Smooth muscle cell (in vitro differentiated cells): ENCODE data around the gene CENPC. TPM values are rescaled to one million over a fixed set of nuclear protein-coding genes. Genes with fewer than 3 reads are reported as not detected.

Experiments used
- DNase-seq: peaks from one replicate; lab custom pipeline; 2025; ENCODE audit not compliant: unreplicated experiment; lab: John Stamatoyannopoulos, UW
- H2AFZ ChIP-seq: fragments of 200-600 bp; sonication (generic); 2 replicates; pipeline ENCODE4 v1.6.0; 2016; ENCODE audit warnings: antibody characterized with exemption, low read depth, mild to moderate bottlenecking
- H3F3A ChIP-seq: fragments of 200-600 bp; sonication (generic); 2 replicates; pipeline ENCODE4 v1.6.0; 2017; ENCODE audit warnings: antibody characterized with exemption, low read depth
- H3K27ac ChIP-seq: fragments of 200-600 bp; sonication (generic); 2 replicates; pipeline ENCODE4 v1.5.1; 2016; ENCODE audit warnings: low read depth, mild to moderate bottlenecking
- H3K27me3 ChIP-seq: fragments of 200-600 bp; sonication (generic); 2 replicates; pipeline ENCODE4 v1.6.1; 2016; ENCODE audit warnings: low read depth, mild to moderate bottlenecking
- H3K36me3 ChIP-seq: fragments of 200-600 bp; sonication (generic); 2 replicates; pipeline ENCODE4 v1.5.1; 2016; ENCODE audit warnings: low read depth
- H3K4me1 ChIP-seq: fragments of 200-600 bp; sonication (generic); 2 replicates; pipeline ENCODE4 v1.5.1; 2016; ENCODE audit warnings: low read depth
- H3K4me2 ChIP-seq: fragments of 200-600 bp; sonication (generic); 2 replicates; pipeline ENCODE4 v1.6.0; 2016; ENCODE audit warnings: mild to moderate bottlenecking
- H3K4me3 ChIP-seq: fragments of 200-600 bp; sonication (generic); 2 replicates; pipeline ENCODE4 v1.5.1; 2016; ENCODE audit warnings: mild to moderate bottlenecking
- H3K79me2 ChIP-seq: fragments of 200-600 bp; sonication (generic); 2 replicates; pipeline ENCODE4 v1.6.0; 2016; ENCODE audit warnings: low read depth, mild to moderate bottlenecking
- H3K9ac ChIP-seq: fragments of 200-600 bp; sonication (generic); 2 replicates; pipeline ENCODE4 v1.6.0; 2016; ENCODE audit warnings: low read depth
- H3K9me3 ChIP-seq: fragments of 200-600 bp; sonication (generic); replicated peaks from 2 replicates; pipeline ENCODE4 v1.5.1; 2016; ENCODE audit warnings: low read depth
- H4K20me1 ChIP-seq: fragments of 200-600 bp; sonication (generic); 2 replicates; pipeline ENCODE4 v1.6.0; 2016; ENCODE audit warnings: low read depth
- CTCF ChIP-seq: fragments of 200-600 bp; sonication (generic); IDR thresholded peaks from 2 replicates; pipeline ENCODE4 v1.5.1; 2017; ENCODE audit warnings: borderline replicate concordance, mild to moderate bottlenecking, antibody characterized with exemption; ENCODE audit not compliant: insufficient read depth, poor library complexity, severe bottlenecking
- WGBS: methylation state at CpG from one replicate; pipeline ENCODE4 v1.1.7; 2016; ENCODE audit warnings: low lambda C conversion rate; 5-methylcytosine and 5-hydroxymethylcytosine counted together
- polyA plus RNA-seq: library from polyadenylated mRNA; unstranded; fragments of >200 nt; fragmentation: Nextera tagmentation; extraction: Ambion mirVana; gene quantifications from 2 replicates; pipeline ENCODE4 v1.2.1, GENCODE V29; 2016
- total RNA-seq: library from RNA; depleted of rRNA; stranded (reverse); fragments of >200 nt; gene quantifications from 2 replicates; pipeline ENCODE4 v1.2.3, GENCODE V29; 2014

CENPC gene
- total and polyA plus RNA-seq, 2 experiments from 2014 or later, result 11.2 to 22.3 TPM

- no peak overlapping the region for H3K4me2 ChIP-seq
- 100% methylated on average over 1 of the region's 1 CpG for WGBS
- H3K4me3 ChIP-seq, result no peak overlapping the region
- no peaks in the 10 kb centered on the region for H3K9me3 ChIP-seq
- H3K36me3 ChIP-seq, result no peaks in the 10 kb centered on the region
- H2AFZ ChIP-seq, result no peak overlapping the region
- H4K20me1 ChIP-seq, result no peaks in the 10 kb centered on the region
- no peak overlapping the region for H3K27ac ChIP-seq
- no peaks in the 10 kb centered on the region for H3K4me1 ChIP-seq
- no peak for TF ChIP-seq CTCF
- no peak overlapping the region for H3K9ac ChIP-seq
- H3K27me3 ChIP-seq, result no peaks in the 10 kb centered on the region
- DNase-seq, result no peak
- H3K79me2 ChIP-seq, result no peaks in the 10 kb centered on the region
- no peaks in the 10 kb centered on the region for H3F3A ChIP-seq
Observed at GRCh38 chr4:67570537-67570936, 25.2 kb upstream of the CENPC start.

DNA sequence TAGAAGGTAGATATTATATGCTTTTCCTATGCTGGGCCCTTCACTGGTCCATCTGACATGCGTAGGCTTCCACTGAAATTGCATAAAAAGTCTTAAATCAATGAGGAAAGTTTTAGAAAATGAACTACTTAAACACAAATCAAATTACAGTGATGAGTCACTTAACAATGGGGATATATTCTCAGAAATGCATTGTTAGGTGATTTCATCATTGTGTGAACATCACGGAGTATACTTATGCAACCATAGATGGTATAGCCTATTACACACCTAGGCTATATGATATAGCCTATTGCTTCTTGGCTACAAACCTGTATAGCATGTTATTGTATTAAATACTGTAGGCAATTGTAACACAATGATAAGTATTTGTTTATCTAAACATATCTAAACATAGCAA lies 23.5 kb upstream of the CENPC start:
- Histone ChIP-seq H3K36me3 (no peaks in the 10 kb centered on the region), H3K27ac (no peak overlapping the region), H3K9ac (no peak overlapping the region), H3F3A (no peaks in the 10 kb centered on the region), H3K4me3 (no peak overlapping the region), H3K27me3 (no peaks in the 10 kb centered on the region), H2AFZ (no peak overlapping the region), H3K4me2 (no peak overlapping the region), H4K20me1 (no peaks in the 10 kb centered on the region), H3K4me1 (no peaks in the 10 kb centered on the region), H3K9me3 (no peaks in the 10 kb centered on the region), H3K79me2 (no peaks in the 10 kb centered on the region)
- TF ChIP-seq CTCF, result no peak
- 63% methylated on average over 2 of the region's 2 CpGs for WGBS
- DNase-seq, result no peak

GRCh38 chr4:67566335-67566734 lies 21.0 kb upstream of the CENPC start:
- Histone ChIP-seq H2AFZ (no peak overlapping the region), H3K4me3 (no peak overlapping the region), H3K4me1 (no peaks in the 10 kb centered on the region), H4K20me1 (no peaks in the 10 kb centered on the region), H3F3A (no peaks in the 10 kb centered on the region), H3K9me3 (no peaks in the 10 kb centered on the region), H3K27ac (no peak overlapping the region), H3K4me2 (no peak overlapping the region), H3K36me3 (no peaks in the 10 kb centered on the region), H3K79me2 (no peaks in the 10 kb centered on the region), H3K9ac (no peak overlapping the region), H3K27me3 (no peaks in the 10 kb centered on the region)
- no peak for DNase-seq
- TF ChIP-seq CTCF, result no peak
- WGBS, result 97% methylated on average over 3 of the region's 3 CpGs

- no peak overlapping the region for H2AFZ ChIP-seq
- no peaks in the 10 kb centered on the region for H4K20me1 ChIP-seq
- H3K9me3 ChIP-seq, result no peaks in the 10 kb centered on the region
Observed at GRCh38 chr4:67565284-67565683, 20.0 kb upstream of the CENPC start.

More at GRCh38 chr4:67565284-67565683, 20.0 kb upstream of the CENPC start:
- Histone ChIP-seq H3K36me3 (no peaks in the 10 kb centered on the region), H3K27me3 (no peaks in the 10 kb centered on the region), H3K4me3 (no peak overlapping the region), H3K4me1 (no peaks in the 10 kb centered on the region), H3K4me2 (no peak overlapping the region), H3K27ac (no peak overlapping the region), H3K9ac (no peak overlapping the region), H3F3A (no peaks in the 10 kb centered on the region), H3K79me2 (no peaks in the 10 kb centered on the region)
- no peak for DNase-seq
- TF ChIP-seq CTCF, result no peak
